PFSK-1 (cell line): ENCODE data around the gene SPDYE4.

Experiments used
- FOXP2 ChIP-seq: optimal IDR thresholded peaks from 2 replicates; pipeline ENCODE3; 2011; ENCODE audit warnings: borderline replicate concordance, control low read depth, inconsistent platforms; ENCODE audit not compliant: insufficient read depth; ENCODE audit errors: extremely low read length, extremely low read depth
- POLR2AphosphoS5 ChIP-seq: IDR thresholded peaks from 2 replicates; pipeline ENCODE4 v1.6.1; 2012; ENCODE audit warnings: low read depth, mild to moderate bottlenecking, control low read depth, low read length, moderate library complexity
- SIN3A ChIP-seq: IDR thresholded peaks from 2 replicates; pipeline ENCODE4 v1.6.1; 2012; ENCODE audit warnings: mild to moderate bottlenecking, low read length, moderate library complexity, borderline replicate concordance; ENCODE audit not compliant: insufficient read depth
- TAF1 ChIP-seq: IDR thresholded peaks from 2 replicates; pipeline ENCODE4 v1.6.1; 2012; ENCODE audit warnings: low read length, control low read depth, borderline replicate concordance; ENCODE audit not compliant: insufficient read depth
- TF ChIP-seq, protein P1 (sequence below), 2 experiments: IDR thresholded peaks; 2 replicates each; pipeline versions ENCODE4 v1.6.1 to v1.8.0; 2011 to 2012; ENCODE audit warnings: low read depth in 2 of 2, low read length in 2 of 2, control low read depth in 1 of 2, inconsistent platforms in 1 of 2, mild to moderate bottlenecking in 1 of 2, moderate library complexity in 1 of 2; ENCODE audit not compliant: insufficient read depth in 1 of 2

GRCh38 chr17:8720596-8720995, 37.8 kb downstream of the SPDYE4 start:
- TF ChIP-seq SIN3A, result no peak
- TF ChIP-seq POLR2AphosphoS5, result no peak
- TF ChIP-seq, protein P1, sequence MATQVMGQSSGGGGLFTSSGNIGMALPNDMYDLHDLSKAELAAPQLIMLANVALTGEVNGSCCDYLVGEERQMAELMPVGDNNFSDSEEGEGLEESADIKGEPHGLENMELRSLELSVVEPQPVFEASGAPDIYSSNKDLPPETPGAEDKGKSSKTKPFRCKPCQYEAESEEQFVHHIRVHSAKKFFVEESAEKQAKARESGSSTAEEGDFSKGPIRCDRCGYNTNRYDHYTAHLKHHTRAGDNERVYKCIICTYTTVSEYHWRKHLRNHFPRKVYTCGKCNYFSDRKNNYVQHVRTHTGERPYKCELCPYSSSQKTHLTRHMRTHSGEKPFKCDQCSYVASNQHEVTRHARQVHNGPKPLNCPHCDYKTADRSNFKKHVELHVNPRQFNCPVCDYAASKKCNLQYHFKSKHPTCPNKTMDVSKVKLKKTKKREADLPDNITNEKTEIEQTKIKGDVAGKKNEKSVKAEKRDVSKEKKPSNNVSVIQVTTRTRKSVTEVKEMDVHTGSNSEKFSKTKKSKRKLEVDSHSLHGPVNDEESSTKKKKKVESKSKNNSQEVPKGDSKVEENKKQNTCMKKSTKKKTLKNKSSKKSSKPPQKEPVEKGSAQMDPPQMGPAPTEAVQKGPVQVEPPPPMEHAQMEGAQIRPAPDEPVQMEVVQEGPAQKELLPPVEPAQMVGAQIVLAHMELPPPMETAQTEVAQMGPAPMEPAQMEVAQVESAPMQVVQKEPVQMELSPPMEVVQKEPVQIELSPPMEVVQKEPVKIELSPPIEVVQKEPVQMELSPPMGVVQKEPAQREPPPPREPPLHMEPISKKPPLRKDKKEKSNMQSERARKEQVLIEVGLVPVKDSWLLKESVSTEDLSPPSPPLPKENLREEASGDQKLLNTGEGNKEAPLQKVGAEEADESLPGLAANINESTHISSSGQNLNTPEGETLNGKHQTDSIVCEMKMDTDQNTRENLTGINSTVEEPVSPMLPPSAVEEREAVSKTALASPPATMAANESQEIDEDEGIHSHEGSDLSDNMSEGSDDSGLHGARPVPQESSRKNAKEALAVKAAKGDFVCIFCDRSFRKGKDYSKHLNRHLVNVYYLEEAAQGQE (IDR thresholded peaks at IDR 0.05; ENCODE audit: insufficient read depth in 1 of 2, low read depth in 2 of 2, low read length in 2 of 2), result no peak
- no peak for TF ChIP-seq TAF1
- no peak for TF ChIP-seq FOXP2
